Liver (tissue), 9 donors: ENCODE results near the gene NKAIN2. TPM values are rescaled to one million over a fixed set of nuclear protein-coding genes. Genes with fewer than 3 reads are reported as not detected.

Experiments used
- DNase-seq: peaks from one replicate; pipeline ENCODE4 v3.0.0-alpha.2; 2017; ENCODE audit warnings: low spot score
- H3K27ac ChIP-seq, 2 donors: one replicate each; pipeline ENCODE4 v1.7.0; 2013; ENCODE audit warnings: inconsistent platforms in 2 of 2, low read length in 2 of 2, control low read depth in 1 of 2, low read depth in 1 of 2, mild to moderate bottlenecking in 1 of 2
- H3K27me3 ChIP-seq, 4 donors: one replicate each; pipeline versions ENCODE4 v1.6.1 to v1.7.0; 2013; ENCODE audit warnings: low read length in 3 of 4, inconsistent platforms in 1 of 4, mild to moderate bottlenecking in 1 of 4, moderate library complexity in 1 of 4; ENCODE audit not compliant: control insufficient read depth in 4 of 4, insufficient read depth in 4 of 4
- H3K36me3 ChIP-seq, 4 donors: one replicate each; pipeline versions ENCODE4 v1.6.1 to v1.7.0; 2013; ENCODE audit warnings: low read length in 3 of 4, mild to moderate bottlenecking in 3 of 4, low read depth in 1 of 4, moderate library complexity in 1 of 4; ENCODE audit not compliant: control insufficient read depth in 4 of 4, insufficient read depth in 3 of 4
- H3K4me1 ChIP-seq, 4 donors: one replicate each; pipeline versions ENCODE4 v1.6.1 to v1.7.0; 2013; ENCODE audit warnings: low read length in 3 of 4, mild to moderate bottlenecking in 3 of 4, moderate library complexity in 1 of 4; ENCODE audit not compliant: control insufficient read depth in 4 of 4, insufficient read depth in 4 of 4
- H3K4me3 ChIP-seq, 3 donors: one replicate each; pipeline versions ENCODE4 v1.6.1 to v1.7.0; 2013; ENCODE audit warnings: low read length in 3 of 3, control low read depth in 1 of 3, low read depth in 1 of 3, mild to moderate bottlenecking in 1 of 3
- H3K9ac ChIP-seq, 2 donors: one replicate each; pipeline ENCODE4 v1.7.0; 2013; ENCODE audit warnings: low read length in 2 of 2, mild to moderate bottlenecking in 2 of 2, moderate library complexity in 2 of 2, control low read depth in 1 of 2, low read depth in 1 of 2
- H3K9me3 ChIP-seq, 4 donors: one replicate each; pipeline versions ENCODE4 v1.6.1 to v1.7.0; 2013; ENCODE audit warnings: low read length in 3 of 4; ENCODE audit not compliant: control insufficient read depth in 4 of 4
- EGR1 ChIP-seq, 2 donors: IDR thresholded peaks; 2 replicates each; pipeline ENCODE4 v1.6.1; 2016 to 2018; ENCODE audit warnings: antibody characterized with exemption in 2 of 2, low read depth in 2 of 2
- FOXA2 ChIP-seq: IDR thresholded peaks from 2 replicates; pipeline ENCODE4 v1.6.1; 2016; ENCODE audit warnings: antibody characterized with exemption
- GABPA ChIP-seq, 2 donors: IDR thresholded peaks in 1 of 2; conservative IDR thresholded peaks in 1 of 2; 2 replicates each; pipeline ENCODE4 v1.6.1; 2016; ENCODE audit warnings: antibody characterized with exemption in 2 of 2, mild to moderate bottlenecking in 1 of 2, moderate library complexity in 1 of 2
- HNF4A ChIP-seq, 2 donors: conservative IDR thresholded peaks; 2 replicates each; pipeline ENCODE4 v1.6.1; 2016; ENCODE audit warnings: antibody characterized with exemption in 2 of 2, mild to moderate bottlenecking in 2 of 2
- JUND ChIP-seq, 2 donors: IDR thresholded peaks; 2 replicates each; pipeline ENCODE4 v1.6.1; 2016; ENCODE audit warnings: antibody characterized with exemption in 2 of 2
- NR2F2 ChIP-seq: IDR thresholded peaks from 2 replicates; pipeline ENCODE4 v1.6.1; 2016; ENCODE audit warnings: antibody characterized with exemption
- RAD21 ChIP-seq, 2 donors: IDR thresholded peaks; 2 replicates each; pipeline ENCODE4 v1.6.1; 2016; ENCODE audit warnings: antibody characterized with exemption in 2 of 2, mild to moderate bottlenecking in 2 of 2
- RXRA ChIP-seq, 2 donors: IDR thresholded peaks; 2 replicates each; pipeline ENCODE4 v1.6.1; 2017 to 2018; ENCODE audit warnings: antibody characterized with exemption in 2 of 2, mild to moderate bottlenecking in 1 of 2
- TAF1 ChIP-seq: conservative IDR thresholded peaks from 2 replicates; pipeline ENCODE4 v1.6.1; 2016; ENCODE audit warnings: antibody characterized with exemption, mild to moderate bottlenecking
- YY1 ChIP-seq: IDR thresholded peaks from 2 replicates; pipeline ENCODE4 v1.6.1; 2016; ENCODE audit warnings: antibody characterized with exemption, mild to moderate bottlenecking
- WGBS: extraction: QIAGEN DNeasy Blood & Tissue Kit; methylation state at CpG from one replicate; pipeline ENCODE4 v1.1.7; 2013; 5-methylcytosine and 5-hydroxymethylcytosine counted together
- polyA plus RNA-seq, 2 donors: library from polyadenylated mRNA; stranded (reverse) in 1 of 2; unstranded in 1 of 2; fragments of 200-250 nt in 1 of 2; fragments of >200 nt in 1 of 2; fragmentation: Nextera tagmentation in 1 of 2; extraction: Ambion mirVana in 1 of 2; gene quantifications; one replicate each; pipeline versions ENCODE4 v1.2.1 to v1.2.3, GENCODE V29; 2013 to 2015
- total RNA-seq, 2 donors: library from RNA; depleted of rRNA; stranded (reverse); fragments of >200 nt; gene quantifications; one replicate each; pipeline ENCODE4 v1.2.3, GENCODE V29; 2014
- TF ChIP-seq, protein P1 (sequence below): fragments of 150-350 bp; IDR thresholded peaks from 2 replicates; pipeline ENCODE4 v1.5.1; 2017; ENCODE audit warnings: improper control_type of control experiment, low read depth, low read length; ENCODE audit not compliant: missing input control
- TF ChIP-seq, protein P2 (sequence below): IDR thresholded peaks from 2 replicates; pipeline ENCODE4 v1.6.1; 2016; ENCODE audit warnings: antibody characterized with exemption, mild to moderate bottlenecking
- TF ChIP-seq, protein P3 (sequence below): IDR thresholded peaks from 2 replicates; pipeline ENCODE4 v1.6.1; 2016; ENCODE audit warnings: antibody characterized with exemption
- TF ChIP-seq, protein P4 (sequence below): IDR thresholded peaks from 2 replicates; pipeline ENCODE4 v1.6.1; 2016; ENCODE audit warnings: antibody characterized with exemption
- TF ChIP-seq, protein P5 (sequence below): IDR thresholded peaks from 2 replicates; pipeline ENCODE4 v1.6.1; 2016; ENCODE audit warnings: antibody characterized with exemption
- donor health status: healthy.
- donor health status: healthy.
- donor health status: healthy.
- donor health status: healthy.
- donor health status: healthy.

The NKAIN2 gene
- total and polyA plus RNA-seq, 4 donors, result 0.05 to 0.14 TPM; not detected in 2

DNA sequence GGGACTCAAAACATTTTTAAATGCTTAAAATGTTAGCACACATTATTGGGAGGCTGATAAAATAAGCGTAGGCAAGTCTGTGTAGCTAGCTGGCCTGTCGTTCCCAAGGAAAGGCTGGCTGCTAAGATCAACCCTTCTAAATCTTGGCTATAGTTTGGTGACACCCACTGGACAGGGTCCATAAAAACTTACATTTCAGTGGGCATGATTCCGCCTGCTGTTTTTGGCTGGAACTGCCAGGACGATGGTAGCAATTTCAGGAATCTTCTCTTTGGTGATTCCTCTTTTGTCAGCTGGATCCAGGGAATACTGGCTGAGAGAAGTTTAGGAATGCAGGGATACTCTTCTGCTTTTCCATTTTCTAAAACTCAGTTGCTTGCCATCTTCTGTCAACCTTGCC is 162.2 kb downstream of the NKAIN2 start:
- no peak overlapping the region for H3K4me3 ChIP-seq
- TF ChIP-seq FOXA2, result no peak
- peak; percentile 47 to 65 for TF ChIP-seq RAD21 (IDR thresholded peaks at IDR 0.05)
- TF ChIP-seq, protein P1, sequence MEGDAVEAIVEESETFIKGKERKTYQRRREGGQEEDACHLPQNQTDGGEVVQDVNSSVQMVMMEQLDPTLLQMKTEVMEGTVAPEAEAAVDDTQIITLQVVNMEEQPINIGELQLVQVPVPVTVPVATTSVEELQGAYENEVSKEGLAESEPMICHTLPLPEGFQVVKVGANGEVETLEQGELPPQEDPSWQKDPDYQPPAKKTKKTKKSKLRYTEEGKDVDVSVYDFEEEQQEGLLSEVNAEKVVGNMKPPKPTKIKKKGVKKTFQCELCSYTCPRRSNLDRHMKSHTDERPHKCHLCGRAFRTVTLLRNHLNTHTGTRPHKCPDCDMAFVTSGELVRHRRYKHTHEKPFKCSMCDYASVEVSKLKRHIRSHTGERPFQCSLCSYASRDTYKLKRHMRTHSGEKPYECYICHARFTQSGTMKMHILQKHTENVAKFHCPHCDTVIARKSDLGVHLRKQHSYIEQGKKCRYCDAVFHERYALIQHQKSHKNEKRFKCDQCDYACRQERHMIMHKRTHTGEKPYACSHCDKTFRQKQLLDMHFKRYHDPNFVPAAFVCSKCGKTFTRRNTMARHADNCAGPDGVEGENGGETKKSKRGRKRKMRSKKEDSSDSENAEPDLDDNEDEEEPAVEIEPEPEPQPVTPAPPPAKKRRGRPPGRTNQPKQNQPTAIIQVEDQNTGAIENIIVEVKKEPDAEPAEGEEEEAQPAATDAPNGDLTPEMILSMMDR, result peak; percentile 31
- H3K9me3 ChIP-seq, result no peaks in the 10 kb centered on the region
- no peak overlapping the region for H3K9ac ChIP-seq
- H3K36me3 ChIP-seq, result no peaks in the 10 kb centered on the region
- 55% methylated on average over 4 of the region's 4 CpGs for WGBS
- no peak overlapping the region for H3K27ac ChIP-seq
- DNase-seq, result no peak
- H3K27me3 ChIP-seq, result no peaks in the 10 kb centered on the region
- peaks cover 0 to 10% (median 6%) of the 10 kb centered on the region in 4 donors for H3K4me1 ChIP-seq

DNA sequence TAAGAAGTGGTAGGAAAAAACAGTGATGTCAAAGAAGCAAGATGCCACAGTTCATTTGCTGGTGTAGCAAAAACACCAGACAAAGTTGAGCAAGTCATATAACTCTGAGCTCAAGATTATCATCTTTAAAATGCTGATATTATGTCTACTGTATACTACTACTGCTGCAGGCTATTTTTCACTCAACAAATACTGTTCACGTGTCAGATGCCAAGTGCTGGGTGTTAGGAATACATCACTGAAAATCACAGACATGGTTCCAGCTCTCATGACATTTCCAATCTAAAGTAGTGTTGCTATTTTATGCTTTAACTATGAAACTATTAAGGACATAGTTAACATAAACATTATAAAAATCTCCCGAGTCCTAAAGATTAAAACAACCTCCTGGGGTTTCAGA is 163.0 kb downstream of the NKAIN2 start:
- TF ChIP-seq RXRA (IDR thresholded peaks at IDR 0.05) (no peak), HNF4A (conservative IDR thresholded peaks at IDR 0.05) (no peak), RAD21 (IDR thresholded peaks at IDR 0.05) (no peak), YY1 (no peak), FOXA2 (no peak), TAF1 (no peak), GABPA (IDR thresholded peaks at IDR 0.05 in 1 of 2, conservative IDR thresholded peaks at IDR 0.05 in 1 of 2) (no peak), JUND (IDR thresholded peaks at IDR 0.05) (no peak), NR2F2 (no peak), EGR1 (IDR thresholded peaks at IDR 0.05; ENCODE audit: low read depth in 2 of 2) (no peak)
- TF ChIP-seq, protein P2, sequence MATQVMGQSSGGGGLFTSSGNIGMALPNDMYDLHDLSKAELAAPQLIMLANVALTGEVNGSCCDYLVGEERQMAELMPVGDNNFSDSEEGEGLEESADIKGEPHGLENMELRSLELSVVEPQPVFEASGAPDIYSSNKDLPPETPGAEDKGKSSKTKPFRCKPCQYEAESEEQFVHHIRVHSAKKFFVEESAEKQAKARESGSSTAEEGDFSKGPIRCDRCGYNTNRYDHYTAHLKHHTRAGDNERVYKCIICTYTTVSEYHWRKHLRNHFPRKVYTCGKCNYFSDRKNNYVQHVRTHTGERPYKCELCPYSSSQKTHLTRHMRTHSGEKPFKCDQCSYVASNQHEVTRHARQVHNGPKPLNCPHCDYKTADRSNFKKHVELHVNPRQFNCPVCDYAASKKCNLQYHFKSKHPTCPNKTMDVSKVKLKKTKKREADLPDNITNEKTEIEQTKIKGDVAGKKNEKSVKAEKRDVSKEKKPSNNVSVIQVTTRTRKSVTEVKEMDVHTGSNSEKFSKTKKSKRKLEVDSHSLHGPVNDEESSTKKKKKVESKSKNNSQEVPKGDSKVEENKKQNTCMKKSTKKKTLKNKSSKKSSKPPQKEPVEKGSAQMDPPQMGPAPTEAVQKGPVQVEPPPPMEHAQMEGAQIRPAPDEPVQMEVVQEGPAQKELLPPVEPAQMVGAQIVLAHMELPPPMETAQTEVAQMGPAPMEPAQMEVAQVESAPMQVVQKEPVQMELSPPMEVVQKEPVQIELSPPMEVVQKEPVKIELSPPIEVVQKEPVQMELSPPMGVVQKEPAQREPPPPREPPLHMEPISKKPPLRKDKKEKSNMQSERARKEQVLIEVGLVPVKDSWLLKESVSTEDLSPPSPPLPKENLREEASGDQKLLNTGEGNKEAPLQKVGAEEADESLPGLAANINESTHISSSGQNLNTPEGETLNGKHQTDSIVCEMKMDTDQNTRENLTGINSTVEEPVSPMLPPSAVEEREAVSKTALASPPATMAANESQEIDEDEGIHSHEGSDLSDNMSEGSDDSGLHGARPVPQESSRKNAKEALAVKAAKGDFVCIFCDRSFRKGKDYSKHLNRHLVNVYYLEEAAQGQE, result no peak
- TF ChIP-seq, protein P1, result no peak
- TF ChIP-seq, protein P3, sequence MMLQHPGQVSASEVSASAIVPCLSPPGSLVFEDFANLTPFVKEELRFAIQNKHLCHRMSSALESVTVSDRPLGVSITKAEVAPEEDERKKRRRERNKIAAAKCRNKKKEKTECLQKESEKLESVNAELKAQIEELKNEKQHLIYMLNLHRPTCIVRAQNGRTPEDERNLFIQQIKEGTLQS, result no peak
- TF ChIP-seq, protein P4, sequence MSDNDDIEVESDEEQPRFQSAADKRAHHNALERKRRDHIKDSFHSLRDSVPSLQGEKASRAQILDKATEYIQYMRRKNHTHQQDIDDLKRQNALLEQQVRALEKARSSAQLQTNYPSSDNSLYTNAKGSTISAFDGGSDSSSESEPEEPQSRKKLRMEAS, result no peak
- TF ChIP-seq, protein P5, sequence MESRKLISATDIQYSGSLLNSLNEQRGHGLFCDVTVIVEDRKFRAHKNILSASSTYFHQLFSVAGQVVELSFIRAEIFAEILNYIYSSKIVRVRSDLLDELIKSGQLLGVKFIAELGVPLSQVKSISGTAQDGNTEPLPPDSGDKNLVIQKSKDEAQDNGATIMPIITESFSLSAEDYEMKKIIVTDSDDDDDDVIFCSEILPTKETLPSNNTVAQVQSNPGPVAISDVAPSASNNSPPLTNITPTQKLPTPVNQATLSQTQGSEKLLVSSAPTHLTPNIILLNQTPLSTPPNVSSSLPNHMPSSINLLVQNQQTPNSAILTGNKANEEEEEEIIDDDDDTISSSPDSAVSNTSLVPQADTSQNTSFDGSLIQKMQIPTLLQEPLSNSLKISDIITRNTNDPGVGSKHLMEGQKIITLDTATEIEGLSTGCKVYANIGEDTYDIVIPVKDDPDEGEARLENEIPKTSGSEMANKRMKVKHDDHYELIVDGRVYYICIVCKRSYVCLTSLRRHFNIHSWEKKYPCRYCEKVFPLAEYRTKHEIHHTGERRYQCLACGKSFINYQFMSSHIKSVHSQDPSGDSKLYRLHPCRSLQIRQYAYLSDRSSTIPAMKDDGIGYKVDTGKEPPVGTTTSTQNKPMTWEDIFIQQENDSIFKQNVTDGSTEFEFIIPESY, result no peak
- Histone ChIP-seq H3K36me3 (no peaks in the 10 kb centered on the region), H3K27me3 (no peaks in the 10 kb centered on the region), H3K27ac (no peak overlapping the region), H3K9me3 (no peaks in the 10 kb centered on the region), H3K4me3 (no peak overlapping the region), H3K4me1 (peaks cover 0 to 10% (median 6%) of the 10 kb centered on the region in 4 donors), H3K9ac (no peak overlapping the region)
- WGBS, result 77% methylated on average over 2 of the region's 2 CpGs
- no peak for DNase-seq
